MM.1S (cell line): ENCODE results near the gene ZBTB7C.

Source experiments
- DNase-seq: peaks from one replicate; pipeline ENCODE4 v3.0.0-alpha.2; 2015
- H2AFZ ChIP-seq: fragments of 300-600 bp; sonication (generic); 2 replicates; pipeline ENCODE4 v1.6.0; 2016; ENCODE audit warnings: antibody characterized with exemption, low read length
- H3F3A ChIP-seq: fragments of 300-600 bp; sonication (generic); 2 replicates; pipeline ENCODE4 v1.6.1; 2016; ENCODE audit warnings: mild to moderate bottlenecking, antibody characterized with exemption, low read length, moderate library complexity, mixed read lengths; ENCODE audit not compliant: insufficient read depth
- H3K27ac ChIP-seq: fragments of 300-600 bp; sonication (generic); 2 replicates; pipeline ENCODE4 v1.5.1; 2016; ENCODE audit warnings: mild to moderate bottlenecking, low read length
- H3K27me3 ChIP-seq: fragments of 300-600 bp; sonication (generic); replicated peaks from 2 replicates; pipeline ENCODE4 v1.6.0; 2016; ENCODE audit warnings: low read length; ENCODE audit not compliant: insufficient read depth
- H3K36me3 ChIP-seq: fragments of 300-600 bp; sonication (generic); replicated peaks from 2 replicates; pipeline ENCODE4 v1.6.1; 2016; ENCODE audit warnings: mild to moderate bottlenecking, low read length, mixed read lengths; ENCODE audit not compliant: insufficient read depth
- H3K4me1 ChIP-seq: fragments of 300-600 bp; sonication (generic); 2 replicates; pipeline ENCODE4 v1.6.1; 2016; ENCODE audit warnings: low read length, mixed read lengths
- H3K4me2 ChIP-seq: fragments of 300-600 bp; sonication (generic); 2 replicates; pipeline ENCODE4 v1.6.0; 2016; ENCODE audit warnings: low read depth, low read length
- H3K4me3 ChIP-seq: fragments of 300-600 bp; sonication (generic); 2 replicates; pipeline ENCODE4 v1.5.1; 2016; ENCODE audit warnings: low read length, mixed read lengths
- H3K79me2 ChIP-seq: fragments of 300-600 bp; sonication (generic); 2 replicates; pipeline ENCODE4 v1.6.1; 2016; ENCODE audit warnings: mixed run types, low read length, mixed read lengths
- H3K9ac ChIP-seq: fragments of 300-600 bp; sonication (generic); 2 replicates; pipeline ENCODE4 v1.6.1; 2016; ENCODE audit warnings: low read length, mixed read lengths
- H3K9me2 ChIP-seq: fragments of 300-600 bp; sonication (generic); replicated peaks from 2 replicates; pipeline ENCODE4 v1.6.1; 2016; ENCODE audit warnings: mild to moderate bottlenecking, low read length, mixed read lengths; ENCODE audit not compliant: insufficient read depth
- H3K9me3 ChIP-seq: fragments of 300-600 bp; sonication (generic); replicated peaks from 2 replicates; pipeline ENCODE4 v1.6.1; 2016; ENCODE audit warnings: mild to moderate bottlenecking, low read length, mixed read lengths; ENCODE audit not compliant: insufficient read depth
- H4K20me1 ChIP-seq: fragments of 300-600 bp; sonication (generic); 2 replicates; pipeline ENCODE4 v1.6.1; 2016; ENCODE audit warnings: mild to moderate bottlenecking, low read length, moderate library complexity, mixed read lengths; ENCODE audit not compliant: insufficient read depth
- CTCF ChIP-seq: fragments of 300-600 bp; sonication (generic); IDR thresholded peaks from 2 replicates; pipeline ENCODE4 v1.5.1; 2016; ENCODE audit warnings: antibody characterized with exemption, low read length, mixed read lengths
- EZH2 ChIP-seq: fragments of 300-600 bp; sonication (generic); optimal IDR thresholded peaks from 2 replicates; pipeline ENCODE3; 2017; ENCODE audit warnings: low read depth, mild to moderate bottlenecking, antibody characterized with exemption, low read length, mixed read lengths
- EZH2phosphoT487 ChIP-seq: fragments of 300-600 bp; sonication (generic); IDR thresholded peaks from 2 replicates; pipeline ENCODE4 v1.6.1; 2018; ENCODE audit warnings: antibody characterized with exemption, low read length

The ZBTB7C gene

GRCh38 chr18:48330016-48330991, 78.9 kb downstream of the ZBTB7C start:
- H3K27me3 ChIP-seq = no peaks in the 10 kb centered on the region
- no peaks in the 10 kb centered on the region for H3K79me2 ChIP-seq
- H3K4me3 ChIP-seq = no peak overlapping the region
- no peaks in the 10 kb centered on the region for H3K4me1 ChIP-seq
- H4K20me1 ChIP-seq = no peaks in the 10 kb centered on the region
- TF ChIP-seq EZH2phosphoT487 (no peak), CTCF (no peak), EZH2 (no peak)
- H3F3A ChIP-seq = no peaks in the 10 kb centered on the region
- no peaks in the 10 kb centered on the region for H3K9me2 ChIP-seq
- no peak overlapping the region for H2AFZ ChIP-seq
- no peaks in the 10 kb centered on the region for H3K36me3 ChIP-seq
- DNase-seq = no peak
- no peak overlapping the region for H3K9ac ChIP-seq
- H3K4me2 ChIP-seq = no peak overlapping the region
- H3K27ac ChIP-seq = no peak overlapping the region
- no peaks in the 10 kb centered on the region for H3K9me3 ChIP-seq

DNA sequence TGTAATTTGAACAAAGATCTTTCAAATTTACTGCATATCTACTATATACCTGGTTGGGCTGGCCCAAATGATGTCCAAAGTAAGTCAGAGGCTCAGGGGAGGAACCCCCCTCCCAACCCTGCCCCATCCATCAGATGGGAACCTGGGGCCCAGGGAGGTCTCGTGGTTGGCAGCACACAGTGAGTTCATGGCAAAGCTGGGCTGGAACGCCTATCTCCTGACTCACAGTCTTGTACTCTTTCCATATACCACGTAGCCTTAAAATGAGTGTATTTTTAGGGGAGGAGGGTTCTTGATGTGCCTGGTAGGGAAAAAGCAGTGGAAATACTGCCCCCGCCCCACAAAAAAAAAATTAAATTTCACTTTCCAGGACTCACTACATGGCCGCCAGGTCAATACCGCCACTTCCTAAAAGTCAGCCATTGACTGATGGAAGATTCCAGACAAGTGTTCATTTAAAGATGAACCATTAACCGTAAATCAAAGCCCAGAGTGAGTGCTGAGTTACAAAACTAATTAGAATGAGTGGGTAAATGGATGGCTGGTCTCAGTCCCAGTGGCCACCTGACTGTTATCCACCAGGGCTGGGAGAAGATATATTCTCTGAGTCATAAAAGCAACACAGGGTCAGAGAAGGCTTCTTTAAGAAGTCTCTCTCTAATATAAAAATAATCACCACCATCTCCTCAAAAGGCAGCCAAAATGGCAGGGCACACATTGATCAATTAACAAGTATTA, 80.5 kb downstream of the ZBTB7C start:
- Histone ChIP-seq H3K4me3 (no peak overlapping the region), H3K4me2 (no peak overlapping the region), H3K36me3 (no peaks in the 10 kb centered on the region), H2AFZ (no peak overlapping the region), H3K9ac (no peak overlapping the region), H3K27me3 (no peaks in the 10 kb centered on the region), H3K27ac (no peak overlapping the region), H3F3A (no peaks in the 10 kb centered on the region), H4K20me1 (no peaks in the 10 kb centered on the region), H3K9me3 (no peaks in the 10 kb centered on the region), H3K4me1 (no peaks in the 10 kb centered on the region), H3K9me2 (no peaks in the 10 kb centered on the region), H3K79me2 (no peaks in the 10 kb centered on the region)
- no peak for DNase-seq
- TF ChIP-seq EZH2phosphoT487 = no peak
- no peak for TF ChIP-seq CTCF
- TF ChIP-seq EZH2 = no peak

DNA sequence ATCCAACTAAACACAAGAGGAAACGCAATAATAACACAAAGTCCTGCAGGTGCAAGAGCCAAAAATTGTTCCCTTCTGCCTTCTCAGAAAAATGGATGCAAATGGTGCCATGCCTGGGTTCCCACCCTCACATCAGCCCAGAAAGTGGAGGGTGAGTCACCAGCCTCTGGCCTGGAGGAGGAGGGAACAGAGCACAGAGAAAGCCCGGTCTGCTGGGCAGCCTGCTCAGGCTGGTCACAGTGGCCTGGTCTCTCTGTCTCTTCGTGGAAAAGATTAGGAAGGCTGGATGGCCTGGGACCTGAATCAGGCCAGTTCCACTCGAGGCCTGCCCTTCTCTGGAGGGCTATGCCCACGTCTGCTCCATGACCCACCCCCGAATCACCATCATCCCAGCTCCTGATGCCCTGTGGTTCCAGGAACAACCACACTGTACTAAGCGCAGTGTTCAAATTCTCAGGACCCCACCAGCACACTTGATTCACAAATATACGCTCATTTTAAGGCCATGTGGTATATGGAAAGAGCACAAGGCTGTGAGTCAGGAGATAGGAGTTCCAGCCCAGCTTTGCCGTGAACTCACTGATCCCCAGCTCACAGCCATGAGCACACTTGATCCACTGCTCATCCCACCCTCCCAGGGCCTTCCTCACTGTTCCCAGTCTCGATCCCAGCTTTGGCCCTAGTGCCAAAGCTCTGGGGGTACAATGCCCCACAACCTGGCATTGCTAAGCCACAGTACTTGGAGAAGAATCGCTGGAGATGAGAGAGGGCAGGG, 82.1 kb downstream of the ZBTB7C start:
- Histone ChIP-seq H4K20me1 (no peaks in the 10 kb centered on the region), H3K79me2 (no peaks in the 10 kb centered on the region), H3K27me3 (no peaks in the 10 kb centered on the region), H3K9me2 (no peaks in the 10 kb centered on the region), H3K4me3 (no peak overlapping the region), H3K9me3 (no peaks in the 10 kb centered on the region), H3F3A (no peaks in the 10 kb centered on the region), H3K4me1 (no peaks in the 10 kb centered on the region), H3K27ac (no peak overlapping the region), H3K4me2 (no peak overlapping the region), H3K9ac (no peak overlapping the region), H3K36me3 (no peaks in the 10 kb centered on the region), H2AFZ (no peak overlapping the region)
- TF ChIP-seq EZH2 (no peak), EZH2phosphoT487 (no peak), CTCF (no peak)
- DNase-seq = no peak
